Measurements from ENCODE around the gene CST5. TPM values are rescaled to one million over a fixed set of nuclear protein-coding genes. Genes with fewer than 3 reads are reported as not detected.
"Not testable (repeated sequence)": the region's sequence is repeated elsewhere in the genome, so short reads cannot be mapped to it uniquely, and the experiment has no call there.

CST5 gene
- polyA plus RNA-seq, 1 donor = 0.18 TPM

GRCh38 chr20:23889775-23890187 lies 10.2 kb upstream of the CST5 start:
- DNase-seq = peak; percentile 24

GRCh38 chr20:23887856-23888255 lies 8.3 kb upstream of the CST5 start:
- no peak for DNase-seq

GRCh38 chr20:23884771-23885162 lies 5.2 kb upstream of the CST5 start:
- no peak for DNase-seq

- DNase-seq = no peak
Measured at GRCh38 chr20:23884136-23884770, 4.7 kb upstream of the CST5 start.

- no peak for DNase-seq
Measured at GRCh38 chr20:23881371-23881770, 1.8 kb upstream of the CST5 start.

GRCh38 chr20:23880417-23880816 lies 869 bp upstream of the CST5 start:
- no peak for DNase-seq

GRCh38 chr20:23879811-23880374 lies 345 bp upstream of the CST5 start:
- peak; percentile 30 for DNase-seq

GRCh38 chr20:23878787-23879186 lies 761 bp downstream of the CST5 start:
- DNase-seq = no peak

GRCh38 chr20:23878016-23878542 lies 1.5 kb downstream of the CST5 start:
- DNase-seq = not testable (repeated sequence)

- no peak for DNase-seq
Measured at GRCh38 chr20:23877524-23877923, 2.0 kb downstream of the CST5 start.

- no peak for DNase-seq
Measured at GRCh38 chr20:23875606-23876237, 3.8 kb downstream of the CST5 start.

GRCh38 chr20:23874747-23875146 lies 4.8 kb downstream of the CST5 start:
- DNase-seq = no peak

GRCh38 chr20:23873370-23874015 lies 6.1 kb downstream of the CST5 start:
- DNase-seq = no peak

GRCh38 chr20:23872065-23872464 lies 7.5 kb downstream of the CST5 start:
- DNase-seq = no peak

GRCh38 chr20:23870461-23870860 lies 9.1 kb downstream of the CST5 start:
- DNase-seq = no peak

GRCh38 chr20:23869520-23869919 lies 10.0 kb downstream of the CST5 start:
- DNase-seq = no peak

- DNase-seq = no peak
Measured at GRCh38 chr20:23868321-23868720, 11.2 kb downstream of the CST5 start.

- DNase-seq = no peak
Measured at GRCh38 chr20:23867152-23867776, 12.3 kb downstream of the CST5 start.

- DNase-seq = not testable (repeated sequence)
Measured at GRCh38 chr20:23860771-23861170, 18.8 kb downstream of the CST5 start.

GRCh38 chr20:23857962-23858595 lies 21.5 kb downstream of the CST5 start:
- DNase-seq = peak; percentile 33

- no peak for DNase-seq
Measured at GRCh38 chr20:23856736-23857135, 22.8 kb downstream of the CST5 start.

GRCh38 chr20:23856226-23856625 lies 23.3 kb downstream of the CST5 start:
- no peak for DNase-seq

Data from left kidney (tissue), 2 donors.